Transverse colon (tissue), 4 donors: ENCODE measurements around the gene TRPV3.

Source experiments
- CTCF ChIP-seq, 5 experiments: fragments of 200-600 bp in 3 of 5; fragments of 450-650 bp in 2 of 5; sonication (generic) in 3 of 5; IDR thresholded peaks; 1 replicate in 2 of 5; 2 replicates in 3 of 5; pipeline ENCODE4 v1.5.1; 2016 to 2017; ENCODE audit warnings: antibody characterized with exemption in 5 of 5, inconsistent platforms in 3 of 5, mild to moderate bottlenecking in 2 of 5, moderate library complexity in 1 of 5
- EP300 ChIP-seq: sonication (generic); formaldehyde crosslinking; IDR thresholded peaks from one replicate; pipeline ENCODE4 v1.6.1; 2017; ENCODE audit warnings: antibody characterized with exemption, low read depth
- POLR2AphosphoS5 ChIP-seq, 3 donors: sonication (generic); formaldehyde crosslinking; IDR thresholded peaks; one replicate each; pipeline ENCODE4 v1.6.1; 2016; ENCODE audit warnings: antibody characterized with exemption in 3 of 3

DNA sequence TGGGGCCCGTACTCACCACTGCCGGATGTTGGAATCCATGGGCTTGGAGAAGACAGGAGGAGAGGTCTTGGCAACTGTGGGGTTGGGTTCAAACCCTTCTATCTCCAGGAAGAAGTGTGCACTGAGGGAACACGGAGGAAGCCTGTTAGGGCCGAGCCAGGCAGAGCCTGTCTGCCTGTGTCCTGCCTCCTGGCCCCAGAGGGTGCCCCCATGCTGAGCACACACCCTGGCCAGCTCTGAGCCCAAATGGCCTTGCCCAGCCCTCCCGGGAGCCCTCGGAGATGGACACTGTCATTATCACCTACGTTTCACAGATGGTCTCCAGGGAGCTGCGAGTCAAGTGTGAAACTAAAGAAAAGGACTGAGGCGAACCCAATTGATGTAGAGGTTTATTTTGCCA, 12.5 kb downstream of the TRPV3 start:
- no peak for TF ChIP-seq CTCF (IDR thresholded peaks at IDR 0.05)
- no peak for TF ChIP-seq EP300
- TF ChIP-seq POLR2AphosphoS5 (IDR thresholded peaks at IDR 0.05), result no peak
